ENCODE data around the gene ATP11A. TPM values are rescaled to one million over a fixed set of nuclear protein-coding genes. Genes with fewer than 3 reads are reported as not detected.

The ATP11A gene
- total RNA-seq, 3 donors from 2014 or later: 15.5 to 28.7 (median 19.4) TPM

DNA sequence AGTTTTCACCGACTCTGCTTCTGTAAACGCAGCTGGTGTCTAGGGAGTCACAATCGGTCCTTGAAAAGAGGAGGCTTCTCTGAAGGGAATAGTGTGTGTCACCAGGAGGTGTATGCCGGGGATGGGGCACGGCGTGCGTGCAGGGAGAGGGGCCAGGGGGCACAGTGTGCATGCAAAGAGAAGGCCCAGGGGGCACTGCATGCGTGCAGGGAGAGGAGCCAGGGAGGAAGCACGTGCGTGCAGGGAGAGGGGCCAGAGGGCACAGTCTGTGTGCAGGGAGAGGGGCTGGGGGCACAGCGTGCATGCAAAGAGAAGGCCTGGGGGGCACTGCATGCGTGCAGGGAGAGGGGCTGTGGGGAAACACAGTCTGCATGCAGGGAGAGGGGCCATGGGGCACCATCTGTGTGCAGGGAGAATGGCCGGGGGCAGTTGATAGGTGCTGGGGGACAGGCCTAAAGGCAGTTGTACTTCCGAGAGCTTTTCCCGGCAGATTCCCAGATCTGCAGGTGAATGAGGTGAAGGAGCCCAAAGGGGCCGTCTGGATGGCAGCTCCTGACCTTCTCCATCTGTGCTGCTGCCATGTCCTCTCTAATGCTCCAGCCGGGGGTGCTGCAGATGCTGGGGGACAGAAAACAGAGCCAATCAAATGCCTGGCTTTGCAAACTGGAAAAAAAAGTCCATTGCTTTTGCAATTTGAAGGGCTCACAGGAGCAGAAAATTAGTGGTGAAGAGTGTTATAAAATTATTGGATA lies 36.4 kb downstream of the ATP11A start:
- ATAC-seq: no peak

DNA sequence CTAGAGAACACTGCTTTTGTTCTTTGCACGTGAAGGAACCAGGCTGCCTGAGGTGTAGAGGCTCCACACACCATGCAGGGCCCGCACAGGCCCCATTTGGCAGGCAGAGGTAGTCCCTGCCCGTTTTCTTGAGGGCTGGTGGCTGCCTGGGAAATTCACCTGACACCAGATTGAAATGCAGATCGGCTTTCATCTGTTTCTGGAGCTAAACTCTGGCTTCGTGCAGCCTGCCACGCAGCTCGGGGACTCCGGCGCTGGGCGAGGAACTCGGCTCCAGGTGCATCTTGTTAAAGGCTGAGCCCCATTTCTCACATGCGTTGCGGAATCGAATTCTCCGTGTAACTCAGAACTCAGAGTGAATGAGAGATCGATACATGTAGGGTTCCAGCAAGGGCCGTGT lies 37.7 kb downstream of the ATP11A start:
- intact Hi-C loops (cut with DNase I, micrococcal nuclease): no loop called here
- Histone ChIP-seq H3K4me1 (ENCODE audit: low read depth) (no peaks in the 10 kb centered on the region), H3K36me3 (ENCODE audit: low read depth) (no peaks in the 10 kb centered on the region), H3K4me3 (no peak overlapping the region), H3K9me3 (no peaks in the 10 kb centered on the region)
- DNase-seq: no peak
- no peak for ATAC-seq
- TF ChIP-seq, protein P1, sequence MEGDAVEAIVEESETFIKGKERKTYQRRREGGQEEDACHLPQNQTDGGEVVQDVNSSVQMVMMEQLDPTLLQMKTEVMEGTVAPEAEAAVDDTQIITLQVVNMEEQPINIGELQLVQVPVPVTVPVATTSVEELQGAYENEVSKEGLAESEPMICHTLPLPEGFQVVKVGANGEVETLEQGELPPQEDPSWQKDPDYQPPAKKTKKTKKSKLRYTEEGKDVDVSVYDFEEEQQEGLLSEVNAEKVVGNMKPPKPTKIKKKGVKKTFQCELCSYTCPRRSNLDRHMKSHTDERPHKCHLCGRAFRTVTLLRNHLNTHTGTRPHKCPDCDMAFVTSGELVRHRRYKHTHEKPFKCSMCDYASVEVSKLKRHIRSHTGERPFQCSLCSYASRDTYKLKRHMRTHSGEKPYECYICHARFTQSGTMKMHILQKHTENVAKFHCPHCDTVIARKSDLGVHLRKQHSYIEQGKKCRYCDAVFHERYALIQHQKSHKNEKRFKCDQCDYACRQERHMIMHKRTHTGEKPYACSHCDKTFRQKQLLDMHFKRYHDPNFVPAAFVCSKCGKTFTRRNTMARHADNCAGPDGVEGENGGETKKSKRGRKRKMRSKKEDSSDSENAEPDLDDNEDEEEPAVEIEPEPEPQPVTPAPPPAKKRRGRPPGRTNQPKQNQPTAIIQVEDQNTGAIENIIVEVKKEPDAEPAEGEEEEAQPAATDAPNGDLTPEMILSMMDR (IDR thresholded peaks at IDR 0.05): no peak

More for the DNA sequence above, 36.4 kb downstream of the ATP11A start:
- Histone ChIP-seq H3K4me1 (ENCODE audit: low read depth) (no peaks in the 10 kb centered on the region), H3K4me3 (no peak overlapping the region), H3K9me3 (no peaks in the 10 kb centered on the region), H3K36me3 (ENCODE audit: low read depth) (no peaks in the 10 kb centered on the region)
- TF ChIP-seq, protein P1 (IDR thresholded peaks at IDR 0.05): no peak
- DNase-seq: no peak
- intact Hi-C loops (cut with DNase I, micrococcal nuclease): no loop called here

DNA sequence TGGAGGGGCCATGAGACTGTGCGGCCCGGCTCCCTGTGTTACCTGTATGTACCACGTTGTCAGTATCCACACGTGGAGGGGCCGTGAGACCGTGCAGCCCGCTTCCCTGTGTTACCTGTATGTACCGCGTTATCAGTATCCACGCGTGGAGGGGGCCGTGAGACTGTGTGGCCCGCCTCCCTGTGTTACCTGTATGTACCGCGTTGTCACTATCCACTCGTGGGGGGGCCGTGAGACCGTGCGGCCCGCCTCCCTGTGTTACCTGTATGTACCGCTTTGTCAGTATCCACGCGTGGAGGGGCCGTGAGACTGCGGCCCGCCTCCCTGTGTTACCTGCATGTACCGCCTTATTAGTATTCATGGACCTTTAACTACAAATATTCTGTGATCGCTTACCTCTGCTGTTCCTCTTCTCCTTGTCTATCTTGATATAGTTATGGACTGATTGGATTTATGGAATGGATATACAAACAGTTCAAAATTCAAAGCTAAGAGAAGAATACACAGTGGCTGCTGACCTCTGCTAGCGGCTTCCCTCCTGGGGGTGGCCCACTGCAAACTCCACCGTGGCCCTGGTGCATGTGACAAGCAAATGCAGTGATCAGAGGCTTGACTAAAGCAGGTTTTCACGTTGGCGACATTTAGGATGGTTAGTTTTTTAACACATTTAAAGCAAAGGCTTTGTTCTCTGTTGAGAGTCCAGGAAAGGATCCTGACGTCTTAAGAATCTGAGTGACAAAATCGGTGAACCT lies 38.7 kb downstream of the ATP11A start:
- no peak overlapping the region for H3K4me3 ChIP-seq
- H3K4me1 ChIP-seq (ENCODE audit: low read depth): no peaks in the 10 kb centered on the region
- no peak for DNase-seq
- no peaks in the 10 kb centered on the region for H3K36me3 ChIP-seq (ENCODE audit: low read depth)
- intact Hi-C loops (cut with DNase I, micrococcal nuclease): no loop called here
- H3K9me3 ChIP-seq: no peaks in the 10 kb centered on the region
- ATAC-seq: no peak
- TF ChIP-seq, protein P1 (IDR thresholded peaks at IDR 0.05): no peak

DNA sequence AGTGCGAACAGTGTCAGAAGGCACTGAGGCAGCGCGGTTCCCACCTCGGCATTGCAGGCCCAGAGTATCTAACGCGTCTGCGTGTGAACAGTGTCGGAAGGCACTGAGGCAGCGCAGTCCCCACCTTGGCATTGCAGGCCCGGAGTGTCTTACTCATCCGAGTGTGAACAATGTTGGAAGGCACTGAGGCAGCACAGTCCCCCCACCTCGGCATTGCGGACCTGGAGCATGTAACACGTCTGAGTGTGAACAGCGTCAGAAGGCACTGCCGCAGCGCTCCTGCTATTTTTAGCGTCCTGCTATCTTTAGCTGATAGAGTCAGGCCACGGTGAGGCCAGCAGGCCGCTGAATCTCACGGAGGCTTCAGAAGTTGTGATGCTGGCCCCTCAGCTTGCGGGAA lies 39.6 kb downstream of the ATP11A start:
- H3K4me1 ChIP-seq (ENCODE audit: low read depth): no peaks in the 10 kb centered on the region
- DNase-seq (no peak), ATAC-seq (no peak)
- intact Hi-C loops (cut with DNase I, micrococcal nuclease): no loop called here
- no peak overlapping the region for H3K4me3 ChIP-seq
- TF ChIP-seq, protein P1 (IDR thresholded peaks at IDR 0.05): no peak
- H3K9me3 ChIP-seq: no peaks in the 10 kb centered on the region
- H3K36me3 ChIP-seq (ENCODE audit: low read depth): no peaks in the 10 kb centered on the region

DNA sequence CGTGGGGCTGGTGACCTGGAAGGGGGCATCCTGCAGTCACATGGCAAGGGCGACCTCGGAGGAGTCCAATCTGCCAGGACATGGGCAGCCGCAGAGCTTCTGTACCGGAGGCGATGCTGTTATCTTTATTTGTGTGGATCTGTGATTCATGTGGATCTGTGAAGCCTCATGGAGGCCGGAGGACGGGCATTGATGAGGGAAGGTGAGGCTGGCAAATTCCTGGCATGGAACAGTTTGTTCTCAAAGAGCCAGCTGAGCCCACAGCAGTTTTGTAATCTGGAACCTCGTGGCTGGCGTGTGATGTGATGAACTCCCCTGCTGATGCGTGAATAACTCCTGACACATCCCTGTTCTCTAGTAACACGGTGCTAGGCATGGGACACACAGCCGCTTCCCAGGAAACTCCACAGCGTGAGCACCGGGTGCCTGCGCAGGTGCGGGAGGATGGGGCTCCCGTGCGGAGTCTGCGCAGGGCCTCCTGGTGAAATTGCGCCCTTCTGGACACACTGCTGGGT lies 40.4 kb downstream of the ATP11A start:
- TF ChIP-seq, protein P1 (IDR thresholded peaks at IDR 0.05): no peak
- Histone ChIP-seq H3K9me3 (no peaks in the 10 kb centered on the region), H3K4me3 (no peak overlapping the region), H3K4me1 (ENCODE audit: low read depth) (no peaks in the 10 kb centered on the region), H3K36me3 (ENCODE audit: low read depth) (no peaks in the 10 kb centered on the region)
- intact Hi-C loops (cut with DNase I, micrococcal nuclease): no loop called here
- ATAC-seq (no peak), DNase-seq (no peak)

Measured in mucosa of descending colon (tissue), 3 donors.